ENCODE results near the gene A1BG.

DNA sequence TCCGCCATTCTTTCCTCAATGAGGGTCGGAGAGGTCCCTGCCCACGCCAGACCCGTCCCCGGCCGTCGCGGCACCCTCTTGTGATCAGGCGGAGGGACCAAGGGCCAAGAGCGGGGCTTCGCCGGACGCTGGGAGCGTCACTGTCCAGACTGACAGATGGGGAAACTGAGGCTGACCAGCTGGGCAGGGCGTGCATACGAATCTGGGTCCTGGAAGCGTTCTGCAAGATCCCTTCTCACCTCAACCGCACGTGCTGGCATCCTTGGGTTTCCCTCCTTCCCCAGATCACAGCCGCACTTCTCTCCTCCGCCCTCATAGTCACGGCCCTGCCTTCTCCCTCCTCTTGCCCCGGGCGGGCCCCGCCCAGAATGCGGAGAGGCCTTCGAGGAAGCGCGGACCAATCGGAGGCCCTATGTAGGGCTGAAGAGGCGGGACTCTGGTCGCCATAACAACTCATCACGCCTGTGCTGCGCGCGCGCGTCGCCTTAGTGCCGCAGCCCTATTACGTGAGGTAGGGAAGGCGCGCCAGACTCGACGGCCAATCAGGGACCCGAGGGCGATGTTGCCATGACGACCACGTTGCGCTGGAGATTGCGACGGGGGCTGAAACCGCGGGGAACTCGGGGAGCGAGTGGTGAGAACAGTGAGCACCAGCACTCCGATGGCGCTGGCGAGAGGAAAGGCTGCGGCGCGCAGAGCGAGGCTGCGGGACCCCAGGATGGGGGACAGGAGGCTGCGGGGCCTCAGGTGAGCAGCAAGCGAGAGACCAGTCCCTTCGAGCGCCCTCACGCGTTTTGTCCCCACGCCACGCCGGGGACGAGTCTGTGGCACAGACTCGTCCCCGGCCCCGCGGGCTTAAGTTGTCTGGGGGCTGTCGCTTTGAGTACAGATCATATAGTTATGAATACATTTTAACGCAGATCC lies 47.9 kb upstream of the A1BG start:
- TF ChIP-seq POLR2A (IDR thresholded peaks at IDR 0.05; ENCODE audit: low read depth, low read length) (peak; percentile 94), POLR2AphosphoS5 (IDR thresholded peaks at IDR 0.05; ENCODE audit: low read depth, low read length) (peak; percentile 95), POU2F2 (IDR thresholded peaks at IDR 0.05; ENCODE audit: low read depth, low read length) (no peak; the same call in 1 of the 2 replicates), TAF1 (IDR thresholded peaks at IDR 0.05; ENCODE audit: low read depth, low read length) (peak; percentile 96), SPI1 (IDR thresholded peaks at IDR 0.05; ENCODE audit: low read depth, low read length) (no peak; the same call in 1 of the 2 replicates)
